T1000 (cell line): ENCODE results near the gene MAP7.

Source experiments
- DNase-seq: peaks from one replicate; lab custom pipeline; 2025; ENCODE audit warnings: mixed read lengths; lab: John Stamatoyannopoulos, UW

MAP7 gene

GRCh38 chr6:136303516-136303915, 246.7 kb downstream of the MAP7 start:
- DNase-seq, result no peak

- no peak for DNase-seq
These were observed 255.6 kb downstream of the MAP7 start for GRCh38 chr6:136294621-136295020.
